ENCODE measurements around the gene PHOSPHO2.

PHOSPHO2 gene

DNA sequence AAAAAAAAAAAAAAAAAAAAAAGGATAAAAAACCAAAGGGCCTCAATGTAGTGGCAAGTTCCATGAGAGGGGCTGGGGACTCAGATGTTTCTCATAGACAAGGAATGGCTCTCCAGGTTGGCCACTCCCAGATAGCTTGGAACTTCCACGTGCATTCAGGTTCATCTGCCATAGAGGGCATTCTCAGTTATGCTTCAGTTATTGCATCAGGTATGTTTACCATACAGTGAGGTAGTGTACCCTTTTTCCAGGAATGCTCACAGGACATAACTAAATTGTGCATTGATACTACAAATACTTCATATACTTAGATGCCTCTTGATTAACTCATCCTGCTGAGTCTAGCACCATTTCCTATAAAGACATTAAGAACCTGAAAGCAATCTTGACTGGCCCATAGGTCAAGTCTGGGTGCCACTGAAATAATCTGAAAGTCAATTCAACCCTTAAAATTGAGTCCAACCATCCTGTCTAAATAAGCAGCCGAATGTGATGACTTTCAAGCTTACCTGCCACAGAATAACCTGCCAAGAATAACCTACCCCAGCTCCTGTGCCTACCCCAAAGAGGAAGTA is 24.7 kb downstream of the PHOSPHO2 start:
- TF ChIP-seq, protein P1, sequence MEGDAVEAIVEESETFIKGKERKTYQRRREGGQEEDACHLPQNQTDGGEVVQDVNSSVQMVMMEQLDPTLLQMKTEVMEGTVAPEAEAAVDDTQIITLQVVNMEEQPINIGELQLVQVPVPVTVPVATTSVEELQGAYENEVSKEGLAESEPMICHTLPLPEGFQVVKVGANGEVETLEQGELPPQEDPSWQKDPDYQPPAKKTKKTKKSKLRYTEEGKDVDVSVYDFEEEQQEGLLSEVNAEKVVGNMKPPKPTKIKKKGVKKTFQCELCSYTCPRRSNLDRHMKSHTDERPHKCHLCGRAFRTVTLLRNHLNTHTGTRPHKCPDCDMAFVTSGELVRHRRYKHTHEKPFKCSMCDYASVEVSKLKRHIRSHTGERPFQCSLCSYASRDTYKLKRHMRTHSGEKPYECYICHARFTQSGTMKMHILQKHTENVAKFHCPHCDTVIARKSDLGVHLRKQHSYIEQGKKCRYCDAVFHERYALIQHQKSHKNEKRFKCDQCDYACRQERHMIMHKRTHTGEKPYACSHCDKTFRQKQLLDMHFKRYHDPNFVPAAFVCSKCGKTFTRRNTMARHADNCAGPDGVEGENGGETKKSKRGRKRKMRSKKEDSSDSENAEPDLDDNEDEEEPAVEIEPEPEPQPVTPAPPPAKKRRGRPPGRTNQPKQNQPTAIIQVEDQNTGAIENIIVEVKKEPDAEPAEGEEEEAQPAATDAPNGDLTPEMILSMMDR (IDR thresholded peaks at IDR 0.05; ENCODE audit: extremely low read depth, insufficient read depth, missing control alignments), result no peak
- in situ Hi-C loops (cut with MboI; ENCODE audit: low pct_unique_long_range_greater_than_20kb, low sequenced_read_pairs, unreplicated experiment), result no loop called here
- DNase-seq (ENCODE audit: low spot score), result no peak

DNA sequence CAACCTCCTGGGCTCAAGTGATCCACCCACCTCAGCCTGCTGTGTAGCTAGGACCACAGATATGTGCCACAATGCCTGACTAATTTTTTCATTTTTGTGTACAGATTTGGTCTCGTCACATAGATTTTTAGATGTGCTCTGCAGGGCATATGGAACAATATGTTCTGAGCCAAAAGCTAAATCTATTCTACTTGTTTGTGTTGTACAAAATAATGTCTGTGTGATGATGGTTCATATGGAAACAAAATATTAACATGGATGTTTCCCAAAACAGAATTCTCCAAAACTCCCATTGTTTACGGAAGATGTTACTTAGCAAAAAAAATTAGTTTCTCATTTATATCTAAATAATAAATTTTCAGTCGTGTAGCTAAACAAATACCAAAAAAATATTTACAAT is 26.7 kb downstream of the PHOSPHO2 start:
- DNase-seq (ENCODE audit: low spot score), result no peak
- in situ Hi-C loops (cut with MboI; ENCODE audit: low pct_unique_long_range_greater_than_20kb, low sequenced_read_pairs, unreplicated experiment), result no loop called here
- TF ChIP-seq, protein P1 (IDR thresholded peaks at IDR 0.05; ENCODE audit: extremely low read depth, insufficient read depth, missing control alignments), result no peak

DNA sequence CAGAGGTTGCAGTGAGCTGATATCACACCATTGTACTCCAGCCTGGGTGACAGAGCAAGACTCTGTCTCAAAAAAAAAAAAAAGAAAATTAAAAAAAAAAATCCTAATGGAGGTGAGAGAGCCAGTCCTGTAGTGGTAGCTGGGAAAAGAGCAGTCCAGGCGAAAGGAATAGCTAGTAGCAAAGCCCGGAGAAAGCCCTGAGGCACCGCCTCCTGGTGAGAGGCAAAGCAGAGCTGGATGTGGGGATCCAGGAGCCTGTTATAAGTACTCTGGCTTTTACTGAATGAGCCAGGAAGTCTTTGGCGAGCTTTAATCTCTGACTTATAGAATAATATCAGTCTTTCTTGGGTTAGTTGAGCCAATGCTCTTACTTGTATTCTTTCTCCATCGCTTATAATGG is 32.8 kb downstream of the PHOSPHO2 start:
- no peak for DNase-seq (ENCODE audit: low spot score)
- in situ Hi-C loops (cut with MboI; ENCODE audit: low pct_unique_long_range_greater_than_20kb, low sequenced_read_pairs, unreplicated experiment), result no loop called here
- TF ChIP-seq, protein P1 (IDR thresholded peaks at IDR 0.05; ENCODE audit: extremely low read depth, insufficient read depth, missing control alignments), result no peak

DNA sequence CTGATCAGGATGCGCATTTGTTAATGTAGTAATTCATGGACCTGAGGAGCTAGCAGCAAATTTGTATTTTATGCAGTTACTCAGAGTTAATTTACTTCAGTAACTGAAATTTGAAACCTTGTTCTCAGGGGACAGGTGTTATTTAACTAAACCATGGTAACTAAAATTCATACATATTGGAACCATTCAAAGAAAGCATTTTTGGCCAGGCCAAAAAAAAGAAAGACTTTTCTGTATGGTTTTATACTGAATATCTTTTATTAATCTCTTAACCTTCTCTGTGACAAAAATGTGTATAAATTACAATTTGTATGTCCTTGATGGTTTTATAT is 35.0 kb downstream of the PHOSPHO2 start:
- in situ Hi-C loops (cut with MboI; ENCODE audit: low pct_unique_long_range_greater_than_20kb, low sequenced_read_pairs, unreplicated experiment), result no loop called here
- TF ChIP-seq, protein P1 (IDR thresholded peaks at IDR 0.05; ENCODE audit: extremely low read depth, insufficient read depth, missing control alignments), result no peak
- DNase-seq (ENCODE audit: low spot score), result no peak

DNA sequence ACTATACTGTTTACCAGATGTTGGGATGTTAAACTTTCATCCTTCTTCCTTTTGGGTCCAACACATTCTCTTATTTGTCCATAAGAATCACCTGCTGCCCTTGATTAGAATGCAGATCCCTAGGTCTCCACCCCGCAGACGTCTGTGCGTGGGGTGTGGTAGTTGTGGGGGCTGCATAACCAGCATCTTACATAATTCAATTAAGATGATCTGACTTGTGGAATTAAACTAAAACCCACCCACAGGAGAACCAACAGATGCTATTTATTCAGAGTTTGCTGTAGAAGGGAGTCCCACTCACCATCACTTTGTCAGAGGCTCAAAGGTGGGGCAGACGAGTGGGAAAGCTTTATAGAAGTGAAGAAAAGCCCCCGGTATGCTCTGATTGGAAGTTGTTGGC is 37.8 kb downstream of the PHOSPHO2 start:
- in situ Hi-C loops (cut with MboI; ENCODE audit: low pct_unique_long_range_greater_than_20kb, low sequenced_read_pairs, unreplicated experiment), result no loop called here
- TF ChIP-seq, protein P1 (IDR thresholded peaks at IDR 0.05; ENCODE audit: extremely low read depth, insufficient read depth, missing control alignments), result no peak
- no peak for DNase-seq (ENCODE audit: low spot score)

DNA sequence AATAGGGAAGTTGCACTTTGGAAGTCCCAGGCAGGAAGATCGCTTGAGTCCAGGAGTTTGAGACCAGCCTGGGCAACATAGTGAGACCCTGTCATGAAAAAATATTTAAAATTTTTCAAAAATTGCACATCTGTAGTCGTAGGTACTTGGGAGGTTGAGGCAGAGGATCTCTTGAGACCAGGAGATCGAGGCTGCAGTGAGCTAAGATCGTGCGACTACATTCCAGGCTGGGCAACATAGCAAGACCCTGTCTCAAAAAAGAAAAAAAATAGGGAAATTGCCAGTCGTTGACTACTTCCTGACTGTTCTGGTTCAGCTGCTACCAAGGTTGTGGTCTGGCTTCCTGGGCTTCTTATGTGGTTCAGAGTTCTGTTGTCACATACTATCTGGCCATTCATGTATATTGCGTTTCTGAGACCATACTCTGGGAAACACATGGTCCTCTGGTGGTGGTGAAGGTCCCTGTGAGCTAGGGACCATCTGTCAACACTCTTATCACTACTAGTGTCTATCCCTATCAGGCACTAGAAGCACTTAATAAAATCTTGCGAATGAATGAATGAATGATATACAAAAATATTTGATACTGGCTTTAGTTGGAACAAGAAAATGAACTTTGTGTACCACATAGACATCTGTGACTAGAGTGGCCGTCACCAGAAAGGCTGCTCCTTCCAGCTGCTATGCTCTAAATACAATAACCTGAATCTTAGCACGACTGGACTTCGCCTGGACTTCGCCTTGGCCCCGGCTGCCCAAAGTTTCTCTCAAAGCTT is 38.5 kb downstream of the PHOSPHO2 start:
- no peak for DNase-seq (ENCODE audit: low spot score)
- in situ Hi-C loops (cut with MboI; ENCODE audit: low pct_unique_long_range_greater_than_20kb, low sequenced_read_pairs, unreplicated experiment), result no loop called here
- TF ChIP-seq, protein P1 (IDR thresholded peaks at IDR 0.05; ENCODE audit: extremely low read depth, insufficient read depth, missing control alignments), result no peak
